Measurements from ENCODE around the gene XYLT1. TPM values are rescaled to one million over a fixed set of nuclear protein-coding genes. Genes with fewer than 3 reads are reported as not detected.

Gene XYLT1
- total RNA-seq, 1 experiment from 2014 or later = 14.5 TPM

GRCh38 chr16:17083628-17084027 lies 387.1 kb downstream of the XYLT1 start:
- H2BK120ac ChIP-seq (ENCODE audit: low read depth, low read length, poor library complexity, severe bottlenecking) = no peak overlapping the region
- peak overlapping the region; percentile 16; the same call in 1 of the 2 replicates for H3K14ac ChIP-seq (ENCODE audit: insufficient read depth, low read length)
- H3K27ac ChIP-seq (ENCODE audit: insufficient read length, low read depth, low read length) = peak overlapping the region; percentile 93
- TF ChIP-seq CTCF (conservative IDR thresholded peaks at IDR 0.05) = no peak
- H3K56ac ChIP-seq (ENCODE audit: insufficient read length, low read depth, low read length) = no peak overlapping the region
- no peak overlapping the region for H3K9ac ChIP-seq (ENCODE audit: extremely low read depth, insufficient read length, low read length)
- Mint-ChIP-seq H3K36me3 (ENCODE audit: insufficient read depth in 1 of 3, low read depth in 3 of 3) (peaks cover 7 to 9% (median 7%) of the 10 kb centered on the region in 3 experiments), H3K4me1 (peaks cover 63 to 64% of the 10 kb centered on the region in 2 experiments), H3K27ac (peak overlapping the region; percentile 96 to 97 (median 96)), H3K9me3 (peaks cover 12 to 19% of the 10 kb centered on the region in 2 experiments), H3K27me3 (ENCODE audit: low read depth) (peaks cover 12% of the 10 kb centered on the region), H3K4me3 (peak overlapping the region; percentile 32 to 60; a peak in 4 of 5 replicates)
- H3K18ac ChIP-seq (ENCODE audit: insufficient read length, low read depth, low read length) = peak overlapping the region; percentile 55
- H4K8ac ChIP-seq (replicated peaks; ENCODE audit: insufficient read length, low read depth, low read length) = no peak overlapping the region
- H3K23me2 ChIP-seq (ENCODE audit: insufficient read length, low read depth, low read length, poor library complexity, severe bottlenecking) = no peaks in the 10 kb centered on the region
- H3K79me1 ChIP-seq (ENCODE audit: insufficient read depth, low read depth, low read length, poor library complexity, severe bottlenecking) = no peaks in the 10 kb centered on the region
- peak overlapping the region; percentile 81 for H3T11ph ChIP-seq (ENCODE audit: low read length)
- H3K9me3 ChIP-seq (ENCODE audit: control insufficient read depth, low read depth, low read length) = no peaks in the 10 kb centered on the region
- H3K4me2 ChIP-seq (ENCODE audit: insufficient read depth, insufficient read length, low read length) = peak overlapping the region; percentile 30
- H4K20me1 ChIP-seq (ENCODE audit: control insufficient read depth, insufficient read depth, insufficient read length) = no peaks in the 10 kb centered on the region
- H3K23ac ChIP-seq (ENCODE audit: insufficient read length, low read depth, low read length) = no peak overlapping the region
- no peak overlapping the region for H2BK15ac ChIP-seq (ENCODE audit: low read depth, low read length)
- no peak overlapping the region for H2BK5ac ChIP-seq (ENCODE audit: insufficient read length, low read length)
- no peak overlapping the region for H4K91ac ChIP-seq (ENCODE audit: insufficient read length, low read depth, low read length)
- H2AFZ ChIP-seq (ENCODE audit: low read length) = no peak overlapping the region
- peak; percentile 75 for DNase-seq
- no peak overlapping the region for H2AK5ac ChIP-seq (ENCODE audit: insufficient read length, low read length)
- peaks cover 16% of the 10 kb centered on the region; the same call in 1 of the 2 replicates for H3K4me1 ChIP-seq (ENCODE audit: insufficient read depth, low read length)
- no CpG with 5 or more reads among the region's 1 CpG for WGBS (ENCODE audit: extremely low coverage, insufficient read length, low lambda C conversion rate)
- no peaks in the 10 kb centered on the region for H3K27me3 ChIP-seq (ENCODE audit: insufficient read depth, low read length)
- no peak overlapping the region for H2BK20ac ChIP-seq (ENCODE audit: low read depth, low read length, poor library complexity, severe bottlenecking)
- H3K79me2 ChIP-seq (ENCODE audit: insufficient read depth, low read length) = no peaks in the 10 kb centered on the region
- no peak overlapping the region for H4K5ac ChIP-seq (ENCODE audit: insufficient read length, low read depth, low read length)
- H2BK12ac ChIP-seq (ENCODE audit: insufficient read length, low read depth, low read length) = no peak overlapping the region
- H3K4ac ChIP-seq (ENCODE audit: low read depth, low read length) = no peak overlapping the region; the same call in 1 of the 2 replicates

Measured in H9 (cell line).